Brain microvascular endothelial cell (primary cell): Measurements from ENCODE around the gene FAM222B.

Source experiments
- DNase-seq: peaks from one replicate; pipeline ENCODE4 v3.0.0-alpha.2; 2020
- H3K27ac ChIP-seq: fragments of 250-450 bp; sonication (Bioruptor Pico); 2 replicates; pipeline ENCODE4 v1.5.1; 2020; ENCODE audit warnings: mild to moderate bottlenecking, moderate library complexity
- H3K27me3 ChIP-seq: fragments of 250-450 bp; sonication (Bioruptor Pico); replicated peaks from 2 replicates; pipeline ENCODE4 v1.5.1; 2020; ENCODE audit warnings: mild to moderate bottlenecking
- H3K36me3 ChIP-seq: fragments of 250-450 bp; sonication (Bioruptor Pico); replicated peaks from 2 replicates; pipeline ENCODE4 v1.5.1; 2020; ENCODE audit warnings: mild to moderate bottlenecking
- H3K4me3 ChIP-seq: 2 replicates; pipeline ENCODE4 v1.5.1; 2011; ENCODE audit warnings: low read depth, mild to moderate bottlenecking, control low read depth, low read length, moderate library complexity
- CTCF ChIP-seq: IDR thresholded peaks from 2 replicates; pipeline ENCODE4 v1.5.1; 2011; ENCODE audit warnings: low read depth, mild to moderate bottlenecking, moderate library complexity, low read length, control low read depth, inconsistent platforms; ENCODE audit errors: missing control alignments
- in situ Hi-C: cut with HindIII; loops from 2 replicates; pipeline ENCODE4 v1.10.0; 2017; ENCODE audit warnings: low sequenced_read_pairs, low pct_ligation_motif_present

Gene FAM222B

GRCh38 chr17:28712705-28713415 lies 129.7 kb downstream of the FAM222B start:
- no peaks in the 10 kb centered on the region for H3K27me3 ChIP-seq
- no peak for DNase-seq
- no peak overlapping the region for H3K4me3 ChIP-seq
- in situ Hi-C loops: no loop called here
- no peak for TF ChIP-seq CTCF
- H3K36me3 ChIP-seq: peaks cover 14% of the 10 kb centered on the region
- H3K27ac ChIP-seq: no peak overlapping the region

GRCh38 chr17:28712032-28712704 lies 130.4 kb downstream of the FAM222B start:
- no peak for DNase-seq
- Histone ChIP-seq H3K27me3 (no peaks in the 10 kb centered on the region), H3K4me3 (peak overlapping the region; percentile 42), H3K36me3 (peaks cover 14% of the 10 kb centered on the region), H3K27ac (peak overlapping the region; percentile 71)
- in situ Hi-C loops: no loop called here
- TF ChIP-seq CTCF: peak; percentile 23

DNA sequence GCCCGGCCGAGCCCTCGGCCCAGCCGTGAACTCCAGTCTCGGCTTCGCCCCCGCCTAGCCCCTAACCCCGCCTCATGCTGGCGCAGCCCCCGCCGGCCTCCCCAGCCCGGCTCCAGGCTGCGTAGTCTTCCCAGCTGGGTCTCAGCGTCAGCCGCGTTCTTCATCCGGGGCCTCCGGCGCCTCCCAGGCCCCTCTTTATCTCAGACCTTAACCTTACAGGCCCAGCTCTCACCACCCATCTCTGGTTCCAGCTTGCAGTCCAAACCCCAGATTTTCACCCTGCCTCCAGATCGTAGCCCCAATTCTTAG lies 130.9 kb downstream of the FAM222B start, which contains the start of gene PROCA1:
Gene PROCA1 (minus strand): TSS at position 166 of the 309 bp plus-strand sequence. CDS start 228 bp downstream, outside the sequence.
- H3K27me3 ChIP-seq: no peaks in the 10 kb centered on the region
- DNase-seq: no peak
- H3K36me3 ChIP-seq: peaks cover 14% of the 10 kb centered on the region
- no peak for TF ChIP-seq CTCF
- in situ Hi-C loops: no loop called here
- H3K4me3 ChIP-seq: peak within 1 kb of the TSS; percentile 61
- H3K27ac ChIP-seq: peak within 1 kb of the TSS; percentile 71

- peaks cover 14% of the 10 kb centered on the region for H3K36me3 ChIP-seq
- no peak for TF ChIP-seq CTCF
- H3K4me3 ChIP-seq: peak overlapping the region; percentile 61
- H3K27ac ChIP-seq: peak overlapping the region; percentile 71
- no peaks in the 10 kb centered on the region for H3K27me3 ChIP-seq
- DNase-seq: peak; percentile 76
- in situ Hi-C loops: no loop called here
Observed at GRCh38 chr17:28710861-28711722, 131.5 kb downstream of the FAM222B start.

GRCh38 chr17:28707339-28707720 lies 135.3 kb downstream of the FAM222B start:
- in situ Hi-C loops: no loop called here
- no peak overlapping the region for H3K4me3 ChIP-seq
- H3K27ac ChIP-seq: no peak overlapping the region
- TF ChIP-seq CTCF: no peak
- no peak for DNase-seq
- no peaks in the 10 kb centered on the region for H3K27me3 ChIP-seq
- peaks cover 12% of the 10 kb centered on the region for H3K36me3 ChIP-seq
